Aorta (tissue), 5 donors: ENCODE data around the gene KCND1. TPM values are rescaled to one million over a fixed set of nuclear protein-coding genes. Genes with fewer than 3 reads are reported as not detected.

Experiments used
- ATAC-seq: fragments of 200-7000 bp; cut with Tn5 transposase; one replicate; pipeline ENCODE4 v1.9.1; 2022; ENCODE audit warnings: moderate library complexity; ENCODE audit not compliant: low FRiP score
- DNase-seq, 2 donors: peaks; one replicate each; pipeline ENCODE4 v3.0.0-alpha.2; 2020
- H3K27ac ChIP-seq, 2 donors: one replicate each; pipeline ENCODE4 v1.5.1; 2013; ENCODE audit warnings: low read length in 2 of 2, mild to moderate bottlenecking in 2 of 2, moderate library complexity in 2 of 2, control low read depth in 1 of 2, inconsistent platforms in 1 of 2, low read depth in 1 of 2
- H3K27me3 ChIP-seq, 2 donors: one replicate each; pipeline ENCODE4 v1.6.1; 2013; ENCODE audit warnings: control low read depth in 1 of 2, low read length in 1 of 2, mild to moderate bottlenecking in 1 of 2, moderate library complexity in 1 of 2; ENCODE audit not compliant: insufficient read depth in 2 of 2, control insufficient read depth in 1 of 2
- H3K36me3 ChIP-seq, 2 donors: one replicate each; pipeline ENCODE4 v1.6.1; 2013; ENCODE audit warnings: control low read depth in 1 of 2, low read length in 1 of 2, mild to moderate bottlenecking in 1 of 2; ENCODE audit not compliant: insufficient read depth in 2 of 2, control insufficient read depth in 1 of 2
- H3K4me1 ChIP-seq, 2 donors: one replicate each; pipeline ENCODE4 v1.6.1; 2013; ENCODE audit warnings: low read length in 2 of 2, control low read depth in 1 of 2, mild to moderate bottlenecking in 1 of 2, moderate library complexity in 1 of 2; ENCODE audit not compliant: insufficient read depth in 2 of 2, control insufficient read depth in 1 of 2
- H3K4me3 ChIP-seq, 2 donors: one replicate each; pipeline ENCODE4 v1.5.1; 2013; ENCODE audit warnings: low read length in 2 of 2, control low read depth in 1 of 2, mild to moderate bottlenecking in 1 of 2
- H3K9me3 ChIP-seq: one replicate; pipeline ENCODE4 v1.6.1; 2013; ENCODE audit warnings: mild to moderate bottlenecking, low read length; ENCODE audit not compliant: control insufficient read depth
- WGBS, 2 donors: extraction: QIAGEN DNeasy Blood & Tissue Kit; methylation state at CpG; one replicate each; pipeline ENCODE4 v1.1.7; 2013; 5-methylcytosine and 5-hydroxymethylcytosine counted together
- intact Hi-C, 2 donors: fragments of 100-400 bp; cut with DNase I; formaldehyde crosslinking; loops; one replicate each; pipeline versions ENCODE4 v1.14.2 to v1.15.0; 2022
- polyA plus RNA-seq, 2 donors: library from polyadenylated mRNA; stranded (reverse); fragments of 200-250 nt; gene quantifications; one replicate each; pipeline ENCODE4 v1.2.3, GENCODE V29; 2013
- total RNA-seq, 2 donors: library from RNA; stranded (reverse); fragmentation: NEBNext Ultra II Directional; extraction: Animal tissue kit (Norgen Biotek cat#: 25700); gene quantifications; one replicate each; pipeline ENCODE4 v1.2.1, GENCODE V29; 2021
- donor health status: healthy with polysubstance abuse.
- donor health status: Bipolar disorder and iron deficiency.
- donor health status: DM: no; HTN: no; CAD: no.
- donor health status: DM: no; HTN: no; CAD: no.
- donor health status: DM: yes; HTN: yes; CAD: no.

KCND1 gene
- total and polyA plus RNA-seq, 4 donors: 0.88 to 4.8 (median 3.1) TPM

DNA sequence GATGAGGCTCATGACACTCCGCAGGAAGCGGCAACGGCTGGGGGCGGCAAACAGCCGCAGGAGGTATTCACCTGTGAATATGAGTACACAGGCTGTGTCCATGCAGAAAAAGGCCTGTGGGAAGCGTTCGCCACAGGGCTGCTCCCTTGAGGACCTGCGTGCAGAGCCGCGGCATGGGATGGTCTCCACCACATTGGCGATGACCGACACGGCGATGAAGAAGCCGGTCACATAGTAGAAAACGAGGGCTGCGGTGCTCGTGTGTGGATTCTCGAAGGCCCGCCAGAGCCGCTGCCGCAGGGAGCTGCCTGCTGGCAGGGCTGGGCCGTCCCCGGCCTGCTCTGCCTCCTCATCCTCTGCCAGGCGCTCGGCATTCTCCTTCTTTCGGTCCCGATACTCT, 2.2 kb downstream of the KCND1 start:
- H3K27ac ChIP-seq: no peak overlapping the region
- WGBS, 2 donors: 90 to 95% methylated on average over 28 of the region's 28 CpGs
- H3K4me1 ChIP-seq: no peaks in the 10 kb centered on the region
- no peak overlapping the region for H3K4me3 ChIP-seq
- H3K36me3 ChIP-seq: no peaks in the 10 kb centered on the region
- H3K9me3 ChIP-seq: no peaks in the 10 kb centered on the region
- H3K27me3 ChIP-seq: no peaks in the 10 kb centered on the region
- no peak for ATAC-seq
- intact Hi-C loops: no loop called here
- peak in 1 of 2 donors; percentile 40 for DNase-seq

DNA sequence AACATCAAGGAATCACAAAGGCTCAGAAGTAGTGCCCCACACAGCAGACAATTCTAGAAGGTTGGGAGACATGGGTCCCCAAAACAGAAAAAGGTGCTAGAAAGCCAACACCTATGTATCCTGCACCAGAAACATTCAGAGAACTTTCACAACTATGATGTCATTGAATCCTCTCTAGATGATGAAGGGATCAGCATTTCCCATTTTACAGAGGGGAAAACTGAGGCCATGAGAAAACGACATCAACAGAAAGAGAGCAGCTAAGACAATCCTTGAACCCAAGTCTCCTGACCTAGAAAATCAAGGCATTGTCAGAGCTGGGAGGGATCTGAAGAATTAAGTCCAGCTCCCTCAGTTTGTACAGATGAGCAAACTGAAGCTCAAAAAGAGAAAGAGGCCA, 3.3 kb downstream of the KCND1 start:
- no peaks in the 10 kb centered on the region for H3K36me3 ChIP-seq
- intact Hi-C loops: no loop called here
- no peaks in the 10 kb centered on the region for H3K9me3 ChIP-seq
- no peaks in the 10 kb centered on the region for H3K4me1 ChIP-seq
- H3K4me3 ChIP-seq: no peak overlapping the region
- H3K27ac ChIP-seq: no peak overlapping the region
- DNase-seq (no peak), ATAC-seq (no peak)
- no peaks in the 10 kb centered on the region for H3K27me3 ChIP-seq
- 42 to 83% methylated on average over 1 of the region's 1 CpG for WGBS, 2 donors

DNA sequence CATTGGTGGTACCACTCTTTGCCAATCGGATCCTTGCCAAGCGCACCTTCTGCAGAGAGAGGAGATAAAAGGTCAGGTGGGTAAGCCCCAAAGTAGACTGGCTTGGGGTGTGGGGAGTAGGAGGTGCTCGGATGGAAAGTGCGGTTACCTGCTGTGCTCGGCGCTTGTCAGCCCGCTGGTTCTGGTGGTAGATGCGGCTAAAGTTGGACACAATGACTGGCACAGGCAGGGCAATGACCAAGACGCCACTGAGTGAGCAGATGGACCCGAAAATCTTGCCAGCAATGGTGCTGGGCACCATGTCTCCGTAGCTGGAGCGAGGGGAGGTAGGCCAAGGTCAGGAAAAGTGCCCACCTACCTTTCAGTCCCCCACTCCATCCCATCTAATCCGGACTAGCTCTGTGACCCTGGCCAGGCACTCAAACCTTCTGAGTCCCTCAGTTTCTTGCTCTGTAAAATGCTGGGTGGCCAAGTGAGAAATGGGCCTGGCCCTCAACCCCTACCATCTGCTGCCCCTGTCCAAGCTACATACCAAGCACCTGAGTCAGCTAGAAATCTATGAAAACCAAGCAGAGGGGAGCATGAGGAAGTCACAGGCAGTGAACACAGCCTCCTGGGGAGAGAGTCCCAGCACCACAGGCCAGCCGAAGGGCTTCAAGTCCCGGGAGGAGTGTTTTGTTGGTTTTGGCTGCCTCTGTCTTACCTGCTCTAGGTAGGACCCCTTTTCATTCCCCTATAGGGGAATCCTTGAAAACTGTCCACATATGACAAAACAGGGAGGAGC, 4.7 kb downstream of the KCND1 start:
- Histone ChIP-seq H3K9me3 (no peaks in the 10 kb centered on the region), H3K27me3 (no peaks in the 10 kb centered on the region), H3K27ac (peak overlapping the region in 1 of 2 donors; percentile 10), H3K4me1 (no peaks in the 10 kb centered on the region), H3K4me3 (no peak overlapping the region), H3K36me3 (no peaks in the 10 kb centered on the region)
- 73 to 80% methylated on average over 15 of the region's 15 CpGs for WGBS, 2 donors
- ATAC-seq: no peak
- peak in 1 of 2 donors; percentile 27 for DNase-seq
- intact Hi-C loops: no loop called here

DNA sequence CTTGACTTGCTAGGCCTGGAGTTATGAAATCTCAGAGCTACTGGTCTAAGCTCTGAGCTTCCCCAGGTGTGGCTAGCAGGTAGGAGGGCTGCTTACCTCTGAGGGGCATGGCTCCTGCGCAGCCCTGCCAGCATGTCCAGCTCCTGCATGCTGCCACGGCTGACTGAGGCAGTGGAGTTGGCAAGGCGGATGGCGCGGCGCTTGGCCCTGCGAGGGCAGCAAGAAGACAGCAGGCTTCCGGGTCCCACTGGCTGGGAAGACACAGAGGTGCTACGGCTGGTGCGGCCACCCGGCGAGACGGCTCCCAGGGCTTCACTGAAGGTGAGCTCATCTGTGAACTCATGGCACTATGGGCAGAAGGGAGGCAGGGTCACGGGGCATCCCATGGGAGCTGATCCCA, 5.7 kb downstream of the KCND1 start:
- intact Hi-C loops: no loop called here
- WGBS, 2 donors: 91 to 93% methylated on average over 14 of the region's 14 CpGs
- ATAC-seq: no peak

DNA sequence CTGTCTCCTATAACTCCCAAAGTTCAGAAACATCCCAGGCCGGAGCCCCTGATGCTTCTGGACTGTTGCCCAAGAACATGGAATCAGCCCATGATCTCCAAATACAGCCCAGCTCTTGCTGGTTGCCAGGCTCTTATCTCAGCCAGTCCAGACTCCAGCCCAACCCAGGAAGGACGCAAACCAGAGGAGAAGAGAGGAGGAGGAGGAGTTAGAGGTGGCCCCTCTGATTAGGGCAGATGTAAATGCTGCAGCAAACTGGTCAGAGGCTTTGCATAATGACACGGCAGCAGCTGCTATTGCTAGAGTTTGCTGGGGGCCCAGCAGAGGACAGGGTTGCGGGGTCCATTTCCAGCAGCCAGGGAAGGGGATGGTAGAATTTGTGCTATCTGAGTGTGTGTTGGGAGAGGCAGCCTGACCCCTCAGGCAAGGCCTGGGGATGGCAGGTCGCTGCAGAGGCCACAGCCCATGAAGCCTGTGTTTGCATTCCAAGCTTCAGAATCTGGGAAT, 10.0 kb downstream of the KCND1 start:
- intact Hi-C loops: no loop called here
- 13 to 29% methylated on average over 5 of the region's 5 CpGs for WGBS, 2 donors
- peak in 1 of 2 donors; percentile 46 for DNase-seq

More for the DNA sequence above, 5.7 kb downstream of the KCND1 start:
- Histone ChIP-seq H3K27ac (no peak overlapping the region), H3K27me3 (no peaks in the 10 kb centered on the region), H3K4me1 (no peaks in the 10 kb centered on the region), H3K36me3 (no peaks in the 10 kb centered on the region), H3K4me3 (no peak overlapping the region), H3K9me3 (no peaks in the 10 kb centered on the region)
- peak in 1 of 2 donors; percentile 35 for DNase-seq

DNA sequence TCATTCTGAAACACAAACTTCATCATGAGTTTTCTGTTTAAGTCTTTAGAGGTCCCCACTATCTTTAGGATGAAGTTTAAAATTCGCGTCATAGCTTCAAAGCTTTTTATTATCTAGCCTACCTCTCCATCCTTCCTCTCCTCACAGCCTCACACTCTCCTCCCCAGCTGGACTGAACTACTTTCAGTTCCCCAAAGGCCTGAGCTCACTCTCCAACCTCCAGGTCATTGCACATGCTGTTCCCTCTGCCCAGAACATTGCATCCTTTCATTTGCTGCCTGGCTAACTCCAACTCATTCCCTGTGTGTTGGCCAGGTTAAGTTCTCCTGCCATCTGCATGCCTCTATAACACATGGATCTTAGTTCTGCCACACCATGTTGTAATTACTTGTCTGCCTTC, 11.4 kb downstream of the KCND1 start:
- H3K36me3 ChIP-seq: no peaks in the 10 kb centered on the region
- no peak overlapping the region for H3K4me3 ChIP-seq
- WGBS, 2 donors: 79 to 94% methylated on average over 2 of the region's 2 CpGs
- DNase-seq (peak in 1 of 2 donors; percentile 17), ATAC-seq (no peak)
- intact Hi-C loops: no loop called here
- no peaks in the 10 kb centered on the region for H3K9me3 ChIP-seq
- H3K27me3 ChIP-seq: no peaks in the 10 kb centered on the region
- H3K4me1 ChIP-seq: peaks cover 0 to 2% of the 10 kb centered on the region in 2 donors
- H3K27ac ChIP-seq: no peak overlapping the region

More for the DNA sequence above, 10.0 kb downstream of the KCND1 start:
- Histone ChIP-seq H3K9me3 (no peaks in the 10 kb centered on the region), H3K4me3 (no peak overlapping the region), H3K36me3 (no peaks in the 10 kb centered on the region), H3K4me1 (peaks cover 0 to 2% of the 10 kb centered on the region in 2 donors), H3K27me3 (no peaks in the 10 kb centered on the region), H3K27ac (peak overlapping the region in 1 of 2 donors; percentile 34)
- no peak for ATAC-seq

DNA sequence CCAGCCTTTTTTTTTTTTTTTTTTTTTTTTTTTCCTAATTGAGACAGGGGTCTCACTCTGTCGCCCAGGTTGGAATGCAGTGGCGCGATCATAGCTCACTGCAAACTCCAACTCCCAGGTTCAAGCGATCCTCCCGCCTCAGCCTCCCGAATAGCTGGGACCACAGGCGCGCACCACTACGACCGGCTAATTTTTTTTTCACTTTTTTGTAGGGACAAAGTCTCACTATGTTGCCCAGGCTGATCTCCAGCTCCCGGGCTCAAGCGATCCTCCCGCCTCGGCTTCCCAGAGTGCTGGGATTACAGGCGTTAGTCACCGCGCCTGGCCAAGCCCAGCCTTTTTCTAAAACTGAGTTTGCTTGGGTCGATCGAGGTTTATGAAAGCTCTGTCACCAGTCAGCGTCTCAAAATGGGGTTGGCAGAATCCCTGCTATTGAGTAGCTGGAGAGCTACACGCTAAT, 13.0 kb downstream of the KCND1 start:
- Histone ChIP-seq H3K27me3 (no peaks in the 10 kb centered on the region), H3K27ac (peak overlapping the region in 1 of 2 donors; percentile 76), H3K4me1 (peaks cover 0 to 2% of the 10 kb centered on the region in 2 donors), H3K36me3 (no peaks in the 10 kb centered on the region), H3K9me3 (no peaks in the 10 kb centered on the region), H3K4me3 (peak overlapping the region in 1 of 2 donors; percentile 20)
- intact Hi-C loops: loop anchor here in 1 of 2 donors (5.0 kb wide), 2 partner anchors 41 to 84 kb away; partner anchors contain the start of genes PIM2 and TFE3
- WGBS, 2 donors: 0 to 37% methylated on average over 21 of the region's 21 CpGs
- ATAC-seq: peak; percentile 35
- peak; percentile 75 to 85 for DNase-seq

DNA sequence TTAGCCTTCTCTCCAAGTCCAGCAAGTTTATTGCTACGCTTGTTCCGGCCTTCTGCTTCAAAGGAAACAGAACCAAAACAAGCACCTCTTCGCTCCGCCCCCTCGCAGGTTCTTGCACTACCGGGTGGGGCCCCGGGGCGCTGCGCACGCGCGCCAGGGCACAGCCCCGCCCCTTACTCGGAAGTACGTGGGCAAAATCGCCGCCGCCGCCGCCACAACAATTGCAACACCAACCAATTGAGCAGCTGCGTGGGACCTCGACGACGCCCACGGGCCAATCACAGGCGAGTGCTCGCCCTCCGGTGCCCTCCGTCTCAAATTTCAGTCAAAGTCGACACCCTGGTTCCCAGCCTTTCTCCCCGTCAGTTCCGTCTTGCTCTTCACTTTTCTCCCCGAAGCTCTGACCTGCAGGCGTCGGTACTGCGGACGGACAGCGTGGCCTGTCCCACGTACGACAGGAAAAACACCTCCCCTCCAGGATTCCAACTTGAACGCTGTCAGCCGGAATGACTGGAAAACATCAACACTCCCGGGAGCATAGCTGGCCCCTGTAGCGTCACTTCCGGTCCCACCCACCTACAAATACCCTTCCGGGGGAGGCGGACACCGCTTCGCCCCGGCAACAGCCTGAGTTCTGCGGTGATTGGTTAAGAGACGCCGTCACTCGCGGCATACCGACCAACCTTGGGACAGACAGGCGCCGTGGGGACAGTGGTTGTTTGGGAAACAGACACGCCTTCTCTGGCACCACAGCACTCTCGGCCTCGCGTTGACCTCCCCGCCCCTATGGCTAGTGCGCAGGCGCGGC, 13.6 kb downstream of the KCND1 start:
- peak overlapping the region in 1 of 2 donors; percentile 97 for H3K27ac ChIP-seq
- H3K27me3 ChIP-seq: no peaks in the 10 kb centered on the region
- WGBS, 2 donors: 0 to 38% methylated on average over 66 of the region's 66 CpGs
- intact Hi-C loops: loop anchor here in 1 of 2 donors (5.0 kb wide), 2 partner anchors 41 to 84 kb away; partner anchors contain the start of genes PIM2 and TFE3
- peak overlapping the region; percentile 61 to 67 for H3K4me3 ChIP-seq
- no peaks in the 10 kb centered on the region for H3K36me3 ChIP-seq
- peaks cover 0 to 2% of the 10 kb centered on the region in 2 donors for H3K4me1 ChIP-seq
- DNase-seq: peak; percentile 97 to 98
- peak; percentile 95 for ATAC-seq
- H3K9me3 ChIP-seq: no peaks in the 10 kb centered on the region
